Naive B cell (primary cell): Measurements from ENCODE around the gene MTFR1L. TPM values are rescaled to one million over a fixed set of nuclear protein-coding genes. Genes with fewer than 3 reads are reported as not detected.

Source experiments
- ATAC-seq, 2 donors: fragments of 150-1000 bp; cut with Tn5 transposase; 2 replicates each; pipeline ENCODE4 v1.10.0; 2021; ENCODE audit warnings: low read depth in 2 of 2, mild to moderate bottlenecking in 2 of 2, moderate library complexity in 2 of 2
- DNase-seq: peaks from one replicate; pipeline ENCODE4 v3.0.0; 2022
- H3K27ac Mint-ChIP-seq, 6 donors: one replicate each; pipeline ENCODE4 v1.8.0; 2020 to 2022; ENCODE audit warnings: mild to moderate bottlenecking in 6 of 6, mixed read lengths in 6 of 6, moderate library complexity in 5 of 6, inconsistent platforms in 2 of 6
- H3K27me3 Mint-ChIP-seq, 3 donors: one replicate each; pipeline ENCODE4 v1.8.0; 2021 to 2022; ENCODE audit warnings: mixed read lengths in 3 of 3, mild to moderate bottlenecking in 1 of 3
- H3K36me3 Mint-ChIP-seq, 2 donors: one replicate each; pipeline ENCODE4 v1.8.0; 2020 to 2022; ENCODE audit warnings: mixed read lengths in 2 of 2, inconsistent platforms in 1 of 2, mild to moderate bottlenecking in 1 of 2
- H3K4me1 Mint-ChIP-seq, 3 donors: one replicate each; pipeline ENCODE4 v1.8.0; 2020 to 2022; ENCODE audit warnings: mixed read lengths in 3 of 3, inconsistent platforms in 1 of 3, mild to moderate bottlenecking in 1 of 3, moderate library complexity in 1 of 3
- H3K4me3 Mint-ChIP-seq, 8 donors: one replicate each; pipeline ENCODE4 v1.8.0; 2020 to 2022; ENCODE audit warnings: mild to moderate bottlenecking in 8 of 8, mixed read lengths in 8 of 8, moderate library complexity in 8 of 8, inconsistent platforms in 2 of 8
- H3K9me3 Mint-ChIP-seq, 7 donors: one replicate each; pipeline ENCODE4 v1.8.0; 2020 to 2022; ENCODE audit warnings: mixed read lengths in 7 of 7, mild to moderate bottlenecking in 5 of 7, inconsistent platforms in 2 of 7, moderate library complexity in 1 of 7
- polyA plus RNA-seq, 6 donors: library from polyadenylated mRNA; unstranded; fragments of 300-500 nt; fragmentation: Illumina TruSeq; gene quantifications; one replicate each; pipeline ENCODE4 v1.2.3, GENCODE V29; 2021; ENCODE audit warnings: low read depth in 6 of 6

MTFR1L gene
- polyA plus RNA-seq, 6 donors from 2014 or later, result 31.9 to 70.8 (median 38.7) TPM

DNA sequence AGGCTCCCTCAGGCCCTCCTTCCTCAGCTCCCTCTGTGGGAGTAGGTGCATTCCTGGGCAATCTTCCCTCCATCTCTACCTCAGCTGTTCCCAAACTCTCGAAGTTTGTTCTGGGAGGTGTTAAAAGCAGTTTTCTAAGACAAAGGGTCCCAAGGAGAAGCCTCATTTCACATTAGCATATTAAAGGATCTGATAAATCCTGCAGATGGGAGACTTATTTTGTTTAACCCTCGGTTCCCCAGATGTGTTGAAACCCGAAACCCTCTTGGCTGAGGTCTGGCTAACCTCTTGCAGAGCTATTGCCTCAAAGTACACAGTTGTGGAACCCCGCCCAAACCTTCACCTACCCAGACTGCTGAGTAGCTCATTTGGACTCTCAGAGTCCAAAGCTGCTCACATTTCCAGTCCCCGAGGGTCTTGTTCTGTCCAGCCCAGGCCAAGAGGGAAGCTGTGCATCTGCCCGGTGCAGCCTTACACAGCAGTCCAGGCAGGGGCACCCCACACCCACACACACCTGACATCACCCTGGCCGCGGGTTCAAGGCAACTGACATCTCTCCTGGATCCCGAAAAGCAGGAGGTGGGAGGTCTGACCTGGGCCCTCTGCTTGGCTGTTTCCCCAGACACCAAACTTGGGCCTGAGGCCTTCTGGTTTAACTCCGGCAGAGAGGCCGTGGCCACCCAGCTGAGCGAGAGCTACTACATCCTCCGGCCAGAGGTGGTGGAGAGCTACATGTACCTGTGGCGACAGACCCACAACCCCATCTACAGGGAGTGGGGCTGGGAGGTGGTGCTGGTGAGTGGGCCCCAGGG is 39.2 kb upstream of the MTFR1L start:
- Mint-ChIP-seq H3K4me1 (peaks cover under 1 to 10% (median 5%) of the 10 kb centered on the region in 3 donors), H3K36me3 (no peaks in the 10 kb centered on the region), H3K27me3 (peaks cover 0 to 11% (median 0%) of the 10 kb centered on the region in 3 donors), H3K9me3 (no peaks in the 10 kb centered on the region), H3K4me3 (no peak overlapping the region), H3K27ac (peak overlapping the region in 1 of 6 donors; percentile 71)
- no peak for DNase-seq
- no peak for ATAC-seq

DNA sequence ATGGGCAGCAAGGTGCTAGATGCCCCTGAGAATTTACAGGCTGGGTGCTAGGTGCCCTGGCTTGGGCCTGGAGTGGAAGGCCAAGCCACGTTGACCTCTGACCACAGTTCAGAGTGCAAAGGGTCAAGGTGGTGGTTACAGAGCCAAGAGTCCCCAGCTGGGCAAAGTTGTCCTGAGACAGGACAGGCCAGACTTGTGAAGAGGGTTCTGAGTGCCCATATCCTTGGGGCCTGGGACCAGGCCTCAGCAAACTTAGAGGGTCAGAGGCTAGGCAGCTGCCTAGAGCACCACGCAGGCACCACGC is 38.7 kb upstream of the MTFR1L start:
- Mint-ChIP-seq H3K4me3 (no peak overlapping the region), H3K27ac (no peak overlapping the region), H3K4me1 (peaks cover 0 to 7% (median 2%) of the 10 kb centered on the region in 3 donors), H3K36me3 (no peaks in the 10 kb centered on the region), H3K9me3 (no peaks in the 10 kb centered on the region), H3K27me3 (peaks cover 0 to 11% (median 0%) of the 10 kb centered on the region in 3 donors)
- DNase-seq, result no peak
- ATAC-seq, result no peak

GRCh38 chr1:25782608-25783201 is 37.0 kb upstream of the MTFR1L start:
- H3K27me3 Mint-ChIP-seq, result peaks cover 0 to 11% (median 0%) of the 10 kb centered on the region in 3 donors
- peak overlapping the region in 1 of 8 donors; percentile 49 for H3K4me3 Mint-ChIP-seq
- DNase-seq (no peak), ATAC-seq (no peak)
- H3K9me3 Mint-ChIP-seq, result no peaks in the 10 kb centered on the region
- H3K27ac Mint-ChIP-seq, result peak overlapping the region in 1 of 6 donors; percentile 49
- H3K36me3 Mint-ChIP-seq, result no peaks in the 10 kb centered on the region
- peaks cover 0 to 7% (median 2%) of the 10 kb centered on the region in 3 donors for H3K4me1 Mint-ChIP-seq

DNA sequence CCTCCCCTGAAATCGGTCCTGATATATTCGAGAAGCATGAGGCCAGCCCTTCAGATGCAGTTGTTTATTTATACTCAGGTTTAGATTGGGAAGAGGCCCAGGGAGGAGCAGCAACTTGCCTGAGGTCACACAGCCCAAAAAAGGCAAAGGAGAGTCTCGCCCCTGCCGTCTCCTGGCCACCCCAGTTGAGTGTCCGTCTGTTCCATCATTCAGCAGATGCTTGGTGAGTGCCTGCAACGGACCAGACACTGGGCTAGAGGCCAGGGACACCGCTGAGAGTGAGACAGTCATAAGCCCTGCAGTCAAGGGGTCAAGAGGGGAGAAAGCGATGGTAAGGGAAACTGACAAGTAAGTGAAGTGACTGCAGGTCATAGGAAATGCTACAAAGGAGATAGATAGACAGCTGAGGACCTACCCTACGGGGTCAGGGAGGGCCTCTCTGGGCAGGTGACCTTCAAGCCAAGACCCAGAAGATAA is 35.1 kb upstream of the MTFR1L start:
- Mint-ChIP-seq H3K9me3 (no peaks in the 10 kb centered on the region), H3K4me3 (no peak overlapping the region), H3K27ac (no peak overlapping the region), H3K4me1 (no peaks in the 10 kb centered on the region), H3K27me3 (peaks cover 0 to 11% (median 0%) of the 10 kb centered on the region in 3 donors), H3K36me3 (no peaks in the 10 kb centered on the region)
- ATAC-seq (no peak), DNase-seq (no peak)

- no peak overlapping the region for H3K27ac Mint-ChIP-seq
- ATAC-seq (no peak), DNase-seq (no peak)
- no peaks in the 10 kb centered on the region for H3K4me1 Mint-ChIP-seq
- peaks cover 0 to 11% (median 0%) of the 10 kb centered on the region in 3 donors for H3K27me3 Mint-ChIP-seq
- no peaks in the 10 kb centered on the region for H3K9me3 Mint-ChIP-seq
- no peaks in the 10 kb centered on the region for H3K36me3 Mint-ChIP-seq
- peak overlapping the region in 1 of 8 donors; percentile 42 for H3K4me3 Mint-ChIP-seq
These were observed 34.3 kb upstream of the MTFR1L start for GRCh38 chr1:25785333-25786067.

- Mint-ChIP-seq H3K9me3 (no peaks in the 10 kb centered on the region), H3K27me3 (peaks cover 0 to 11% (median 0%) of the 10 kb centered on the region in 3 donors), H3K27ac (no peak overlapping the region), H3K36me3 (no peaks in the 10 kb centered on the region), H3K4me3 (no peak overlapping the region), H3K4me1 (no peaks in the 10 kb centered on the region)
- no peak for ATAC-seq
- no peak for DNase-seq
These were observed 32.6 kb upstream of the MTFR1L start for GRCh38 chr1:25786887-25787759.

GRCh38 chr1:25787760-25788166 is 32.0 kb upstream of the MTFR1L start:
- Mint-ChIP-seq H3K27me3 (peaks cover 0 to 5% (median 0%) of the 10 kb centered on the region in 3 donors), H3K9me3 (no peaks in the 10 kb centered on the region), H3K27ac (no peak overlapping the region), H3K36me3 (no peaks in the 10 kb centered on the region), H3K4me3 (no peak overlapping the region), H3K4me1 (no peaks in the 10 kb centered on the region)
- DNase-seq (no peak), ATAC-seq (no peak)

DNA sequence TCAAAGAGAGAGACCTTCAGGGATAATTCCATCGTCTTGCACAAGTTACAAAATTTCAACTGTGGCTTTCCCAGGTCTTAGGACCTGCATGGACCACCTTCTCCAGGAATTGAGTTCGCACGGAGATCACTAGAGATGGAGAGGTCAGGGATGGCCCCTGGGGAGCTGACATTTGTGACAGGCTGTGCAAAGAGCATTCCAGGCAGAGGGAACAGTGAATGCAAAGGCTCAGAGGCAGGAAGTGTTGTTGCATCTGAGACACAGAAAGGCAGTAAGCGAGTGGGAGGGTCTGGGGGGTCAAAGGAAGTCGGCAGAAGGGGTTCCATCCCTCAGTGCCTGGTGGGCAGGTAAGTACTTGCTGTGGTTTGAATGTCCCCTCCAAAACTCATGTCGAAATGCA is 29.3 kb upstream of the MTFR1L start:
- DNase-seq (no peak), ATAC-seq (no peak)
- Mint-ChIP-seq H3K36me3 (no peaks in the 10 kb centered on the region), H3K27ac (no peak overlapping the region), H3K4me3 (no peak overlapping the region), H3K9me3 (no peaks in the 10 kb centered on the region), H3K4me1 (no peaks in the 10 kb centered on the region), H3K27me3 (no peaks in the 10 kb centered on the region)

DNA sequence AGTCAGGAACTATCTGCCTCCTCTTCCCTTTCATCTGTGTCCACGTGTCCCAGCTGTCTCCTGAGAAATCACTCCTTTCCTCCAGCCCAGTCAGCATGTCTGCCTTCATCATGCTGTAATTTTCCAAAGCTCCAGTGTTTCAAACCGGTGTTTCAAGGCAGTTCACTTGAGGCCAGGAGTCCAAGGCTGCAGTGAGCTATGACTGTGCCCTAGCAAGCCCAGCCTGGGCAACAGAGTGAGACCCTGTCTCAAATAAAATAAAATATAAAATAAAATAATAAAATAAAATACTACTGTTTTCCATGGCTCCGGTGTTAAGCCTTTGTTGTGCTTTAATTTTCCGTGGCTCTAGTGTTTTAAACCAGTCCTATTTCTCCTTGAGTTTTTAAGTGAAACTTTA is 27.6 kb upstream of the MTFR1L start:
- Mint-ChIP-seq H3K36me3 (no peaks in the 10 kb centered on the region), H3K4me3 (no peak overlapping the region), H3K27me3 (no peaks in the 10 kb centered on the region), H3K4me1 (peaks cover 8 to 10% (median 8%) of the 10 kb centered on the region in 3 donors), H3K9me3 (no peaks in the 10 kb centered on the region), H3K27ac (no peak overlapping the region)
- DNase-seq, result no peak
- no peak for ATAC-seq

DNA sequence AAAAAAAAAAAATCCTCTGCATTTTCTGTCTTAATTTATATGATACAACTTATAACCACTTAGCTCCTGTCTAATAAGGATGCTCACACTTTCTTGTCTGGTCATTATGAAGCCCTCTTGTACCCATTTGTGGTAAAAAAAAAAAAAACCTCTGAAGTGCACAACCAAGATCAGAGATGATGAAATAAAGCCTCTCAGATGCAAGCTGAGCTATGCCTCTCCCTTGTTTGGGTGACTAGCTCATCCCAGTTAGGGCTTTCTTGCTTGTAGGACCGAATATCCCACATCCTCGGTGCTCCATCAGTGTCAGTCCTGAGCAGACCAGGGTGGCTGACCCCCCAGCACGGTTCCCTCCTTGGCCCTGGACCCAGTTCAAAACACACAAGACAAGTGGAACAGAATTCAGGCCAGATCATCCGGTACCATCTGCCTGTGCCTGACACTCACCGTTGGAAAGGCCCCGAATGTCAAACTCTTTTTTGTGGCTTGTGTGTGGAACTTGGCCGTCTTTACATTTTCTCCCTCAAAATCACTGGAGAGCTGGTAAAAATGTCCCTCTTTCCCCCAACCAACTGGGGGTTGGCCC is 26.1 kb upstream of the MTFR1L start:
- ATAC-seq (no peak), DNase-seq (no peak)
- Mint-ChIP-seq H3K4me3 (no peak overlapping the region), H3K27me3 (no peaks in the 10 kb centered on the region), H3K4me1 (peaks cover 14 to 20% (median 17%) of the 10 kb centered on the region in 3 donors), H3K27ac (no peak overlapping the region), H3K9me3 (no peaks in the 10 kb centered on the region), H3K36me3 (no peaks in the 10 kb centered on the region)

DNA sequence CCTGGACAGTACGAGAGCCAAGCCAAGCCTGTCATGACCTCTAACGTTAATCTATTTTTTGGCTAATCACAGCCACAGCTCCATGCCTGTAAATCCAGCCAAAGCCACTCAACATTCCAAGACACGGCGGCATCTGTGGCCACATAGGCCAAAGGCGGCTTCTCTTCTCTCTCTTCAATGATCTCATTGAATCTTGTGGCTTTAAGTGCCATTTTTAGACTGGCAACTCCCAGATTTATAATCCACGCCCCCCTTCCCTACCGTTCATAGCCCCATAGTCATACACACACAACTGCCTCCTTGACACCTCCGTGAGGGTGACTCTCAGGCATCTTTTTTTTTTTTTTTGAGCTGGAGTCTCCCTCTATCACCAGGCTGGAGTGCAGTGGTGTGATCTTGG is 25.4 kb upstream of the MTFR1L start:
- peaks cover 15 to 24% (median 17%) of the 10 kb centered on the region in 3 donors for H3K4me1 Mint-ChIP-seq
- H3K36me3 Mint-ChIP-seq, result no peaks in the 10 kb centered on the region
- no peaks in the 10 kb centered on the region for H3K9me3 Mint-ChIP-seq
- H3K4me3 Mint-ChIP-seq, result no peak overlapping the region
- no peak for ATAC-seq
- no peak overlapping the region for H3K27ac Mint-ChIP-seq
- DNase-seq, result no peak
- H3K27me3 Mint-ChIP-seq, result no peaks in the 10 kb centered on the region

GRCh38 chr1:25795211-25795610 is 24.5 kb upstream of the MTFR1L start:
- no peak overlapping the region for H3K27ac Mint-ChIP-seq
- no peak for DNase-seq
- no peak for ATAC-seq
- peaks cover 17 to 29% (median 19%) of the 10 kb centered on the region in 3 donors for H3K4me1 Mint-ChIP-seq
- H3K36me3 Mint-ChIP-seq, result no peaks in the 10 kb centered on the region
- no peak overlapping the region for H3K4me3 Mint-ChIP-seq
- H3K27me3 Mint-ChIP-seq, result no peaks in the 10 kb centered on the region
- no peaks in the 10 kb centered on the region for H3K9me3 Mint-ChIP-seq
